ENCODE results near the gene SCMH1. TPM values are rescaled to one million over a fixed set of nuclear protein-coding genes. Genes with fewer than 3 reads are reported as not detected.

SCMH1 gene
- total RNA-seq, 1 experiment from 2014 or later = 28.0 TPM

DNA sequence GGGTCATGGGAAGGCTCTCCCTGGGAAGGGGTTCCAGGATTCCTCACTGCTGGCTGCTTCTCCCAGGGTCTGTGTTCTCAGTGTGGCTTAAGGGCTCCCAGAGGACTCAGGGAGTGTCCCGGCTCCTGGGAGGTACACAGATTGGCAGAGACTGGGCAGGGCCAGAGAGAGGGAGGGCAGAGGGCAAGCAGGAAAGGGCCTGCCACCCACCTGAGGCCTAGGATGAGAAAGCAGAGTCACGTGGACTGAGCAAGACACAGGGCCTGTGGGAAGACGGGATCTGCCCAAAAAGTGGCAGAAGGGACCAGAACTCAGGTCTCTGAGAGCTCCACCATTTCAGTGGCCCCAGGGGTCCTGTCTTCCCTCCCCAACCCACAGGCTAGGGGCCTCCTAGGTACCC is 221.5 kb downstream of the SCMH1 start:
- ATAC-seq = peak; percentile 4; the same call in 1 of the 2 replicates
- BruUV-seq (replicated peaks) = no TSS peak
- H3K36me3 ChIP-seq (ENCODE audit: control insufficient read depth in 1 of 2, insufficient read depth in 2 of 2, low read length in 2 of 2) = peaks cover 5 to 20% of the 10 kb centered on the region in 2 experiments; a peak in 3 of 4 replicates
- no peak overlapping the region for H3K9ac ChIP-seq (ENCODE audit: low read length)
- H4K20me1 ChIP-seq (ENCODE audit: insufficient read depth) = no peaks in the 10 kb centered on the region
- no peak overlapping the region for H3K27ac ChIP-seq (ENCODE audit: low read depth, low read length)
- no peak overlapping the region for H3K4me2 ChIP-seq (ENCODE audit: low read length)
- no peak overlapping the region for H3K4me3 ChIP-seq (replicated peaks in 1 of 2; ENCODE audit: low read depth in 1 of 2, low read length in 2 of 2)
- H3K79me2 ChIP-seq (ENCODE audit: insufficient read depth, low read length) = no peaks in the 10 kb centered on the region
- no peaks in the 10 kb centered on the region for H3K27me3 ChIP-seq (ENCODE audit: insufficient read depth, low read length)
- no peaks in the 10 kb centered on the region for H3K9me2 ChIP-seq (ENCODE audit: insufficient read depth)
- RAD21 ChIA-PET (ENCODE audit: low non-redundant PET in 1 of 2, low total read pairs in 2 of 2, uncharacterized antibody in 2 of 2, unreplicated experiment in 2 of 2) = no interaction called here
- DNase-seq (ENCODE audit: low read depth, low spot score) = no peak
- TF ChIP-seq ZFX (IDR thresholded peaks at IDR 0.05) = no peak
- TF ChIP-seq EZH2 (IDR thresholded peaks at IDR 0.05) = no peak
- no peak for TF ChIP-seq CEBPB (IDR thresholded peaks at IDR 0.05; ENCODE audit: low read depth)
- TF ChIP-seq, protein P1, sequence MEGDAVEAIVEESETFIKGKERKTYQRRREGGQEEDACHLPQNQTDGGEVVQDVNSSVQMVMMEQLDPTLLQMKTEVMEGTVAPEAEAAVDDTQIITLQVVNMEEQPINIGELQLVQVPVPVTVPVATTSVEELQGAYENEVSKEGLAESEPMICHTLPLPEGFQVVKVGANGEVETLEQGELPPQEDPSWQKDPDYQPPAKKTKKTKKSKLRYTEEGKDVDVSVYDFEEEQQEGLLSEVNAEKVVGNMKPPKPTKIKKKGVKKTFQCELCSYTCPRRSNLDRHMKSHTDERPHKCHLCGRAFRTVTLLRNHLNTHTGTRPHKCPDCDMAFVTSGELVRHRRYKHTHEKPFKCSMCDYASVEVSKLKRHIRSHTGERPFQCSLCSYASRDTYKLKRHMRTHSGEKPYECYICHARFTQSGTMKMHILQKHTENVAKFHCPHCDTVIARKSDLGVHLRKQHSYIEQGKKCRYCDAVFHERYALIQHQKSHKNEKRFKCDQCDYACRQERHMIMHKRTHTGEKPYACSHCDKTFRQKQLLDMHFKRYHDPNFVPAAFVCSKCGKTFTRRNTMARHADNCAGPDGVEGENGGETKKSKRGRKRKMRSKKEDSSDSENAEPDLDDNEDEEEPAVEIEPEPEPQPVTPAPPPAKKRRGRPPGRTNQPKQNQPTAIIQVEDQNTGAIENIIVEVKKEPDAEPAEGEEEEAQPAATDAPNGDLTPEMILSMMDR (IDR thresholded peaks at IDR 0.05 in 2 of 3, conservative IDR thresholded peaks at IDR 0.05 in 1 of 3; ENCODE audit: borderline replicate concordance in 1 of 3, insufficient read depth in 1 of 3, low read depth in 2 of 3, low read length in 2 of 3) = no peak
- no peak for TF ChIP-seq YY1 (IDR thresholded peaks at IDR 0.05; ENCODE audit: extremely low read depth, insufficient replicate concordance, low read depth, low read length)
- no peak for TF ChIP-seq ELF1 (IDR thresholded peaks at IDR 0.05; ENCODE audit: borderline replicate concordance, low read depth)
- no peak for TF ChIP-seq EZH2phosphoT487 (IDR thresholded peaks at IDR 0.05; ENCODE audit: borderline replicate concordance)
- TF ChIP-seq EGR1 (IDR thresholded peaks at IDR 0.05; ENCODE audit: low read depth) = no peak
- TF ChIP-seq SP1 (IDR thresholded peaks at IDR 0.05; ENCODE audit: low read depth) = no peak
- no peak for TF ChIP-seq SIN3A (IDR thresholded peaks at IDR 0.05; ENCODE audit: low read depth)
- TF ChIP-seq, protein P2, sequence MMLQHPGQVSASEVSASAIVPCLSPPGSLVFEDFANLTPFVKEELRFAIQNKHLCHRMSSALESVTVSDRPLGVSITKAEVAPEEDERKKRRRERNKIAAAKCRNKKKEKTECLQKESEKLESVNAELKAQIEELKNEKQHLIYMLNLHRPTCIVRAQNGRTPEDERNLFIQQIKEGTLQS (IDR thresholded peaks at IDR 0.05) = no peak
- H2AFZ ChIP-seq (ENCODE audit: low read depth, low read length, poor library complexity, severe bottlenecking) = no peak overlapping the region
- POLR2A ChIA-PET = no interaction called here
- CTCF ChIA-PET = no interaction called here
- no peaks in the 10 kb centered on the region for H3K4me1 ChIP-seq (ENCODE audit: control insufficient read depth in 1 of 2, insufficient read depth in 2 of 2, low read length in 2 of 2)
- intact Hi-C loops (cut with micrococcal nuclease) = no loop called here
- H3K9me3 ChIP-seq (ENCODE audit: control insufficient read depth in 1 of 2, insufficient read depth in 1 of 2, low read depth in 1 of 2, low read length in 2 of 2) = no peaks in the 10 kb centered on the region
